Endothelial cell of umbilical vein (primary cell): ENCODE measurements around the gene CCP110. TPM values are rescaled to one million over a fixed set of nuclear protein-coding genes. Genes with fewer than 3 reads are reported as not detected.

Source experiments
- BruUV-seq: library from RNA; stranded (reverse); fragments of 400-500 nt; replicated peaks from 2 replicates; lab custom pipeline; 2021; lab: Mats Ljungman, UMichigan
- CTCF ChIA-PET: fragments of 300-600, 350-600 bp; sonication (Branson Sonifier 250); formaldehyde crosslinking; loops from one replicate; lab custom pipeline; 2021; ENCODE audit warnings: antibody characterized with exemption, inconsistent platforms; lab: Charles Lee
- POLR2A ChIA-PET: fragments of 300-600, 350-600 bp; sonication (Branson Sonifier 250); formaldehyde crosslinking; loops from one replicate; lab custom pipeline; 2021; ENCODE audit warnings: antibody characterized with exemption, inconsistent platforms; lab: Charles Lee
- DNase-seq: peaks from one replicate; pipeline ENCODE4 v3.0.0-alpha.2; 2011; ENCODE audit warnings: low read depth, low spot score
- FAIRE-seq: peaks from 2 replicates; lab custom pipeline; 2011; peaks lifted over from hg19 to GRCh38; lab: Jason Lieb, UNC
- H2AFZ ChIP-seq: 2 replicates; pipeline ENCODE4 v1.6.0; 2012; ENCODE audit warnings: low read depth, low read length, control low read depth, inconsistent platforms
- H3K27ac ChIP-seq: 2 replicates; pipeline ENCODE4 v1.5.1; 2011; ENCODE audit warnings: low read depth, mild to moderate bottlenecking, control low read depth, low read length, moderate library complexity; ENCODE audit not compliant: insufficient read depth
- H3K27me3 ChIP-seq, 2 experiments: 2 replicates each; pipeline versions ENCODE4 v1.6.0 to v1.6.1; 2011; ENCODE audit warnings: low read length in 2 of 2, mixed read lengths in 1 of 2; ENCODE audit not compliant: control insufficient read depth in 2 of 2, insufficient read depth in 2 of 2
- H3K36me3 ChIP-seq, 2 experiments: 2 replicates in 1 of 2; 3 replicates in 1 of 2; pipeline ENCODE4 v1.5.1; 2011; ENCODE audit warnings: low read length in 2 of 2, mild to moderate bottlenecking in 1 of 2, moderate library complexity in 1 of 2; ENCODE audit not compliant: control insufficient read depth in 2 of 2, insufficient read depth in 2 of 2; ENCODE audit errors: extremely low read depth in 1 of 2
- H3K4me1 ChIP-seq: 3 replicates; pipeline ENCODE4 v1.5.1; 2011; ENCODE audit warnings: mild to moderate bottlenecking, low read length; ENCODE audit not compliant: control insufficient read depth, insufficient read depth; ENCODE audit errors: extremely low read depth
- H3K4me2 ChIP-seq: 2 replicates; pipeline ENCODE4 v1.6.1; 2011; ENCODE audit warnings: low read length, control low read depth, mixed read lengths; ENCODE audit not compliant: insufficient read depth
- H3K4me3 ChIP-seq, 3 experiments: fragments of 200-600 bp in 1 of 3; sonication (generic), shearing (Covaris generic) in 1 of 3; replicated peaks in 1 of 3; 2 replicates each; pipeline ENCODE4 v1.5.1; 2011 to 2016; ENCODE audit warnings: control low read depth in 3 of 3, low read length in 3 of 3, mild to moderate bottlenecking in 2 of 3, inconsistent platforms in 1 of 3, low read depth in 1 of 3, moderate library complexity in 1 of 3; ENCODE audit not compliant: insufficient read depth in 1 of 3
- H3K79me2 ChIP-seq: 2 replicates; pipeline ENCODE4 v1.6.0; 2012; ENCODE audit warnings: low read length, inconsistent platforms; ENCODE audit not compliant: control insufficient read depth, insufficient read depth
- H3K9ac ChIP-seq: replicated peaks from 2 replicates; pipeline ENCODE3; 2011; ENCODE audit warnings: low read length, control low read depth; ENCODE audit not compliant: insufficient read depth; ENCODE audit errors: extremely low read depth
- H3K9me1 ChIP-seq: replicated peaks from 3 replicates; pipeline ENCODE4 v1.6.0; 2011; ENCODE audit warnings: mild to moderate bottlenecking, low read length; ENCODE audit not compliant: control insufficient read depth, insufficient read depth; ENCODE audit errors: extremely low read depth
- H3K9me3 ChIP-seq: replicated peaks from 2 replicates; pipeline ENCODE4 v1.5.1; 2012; ENCODE audit warnings: low read length, inconsistent platforms; ENCODE audit not compliant: control insufficient read depth, insufficient read depth
- H4K20me1 ChIP-seq: replicated peaks from 2 replicates; pipeline ENCODE3; 2011; ENCODE audit warnings: mild to moderate bottlenecking, low read length; ENCODE audit not compliant: control insufficient read depth, insufficient read depth; ENCODE audit errors: extremely low read depth
- CTCF ChIP-seq, 2 donors: IDR thresholded peaks; 1 replicate in 1 of 2; 2 replicates in 1 of 2; pipeline ENCODE4 v1.5.1; 2011; ENCODE audit warnings: low read length in 2 of 2, mild to moderate bottlenecking in 2 of 2, moderate library complexity in 2 of 2, control low read depth in 1 of 2, inconsistent platforms in 1 of 2, low read depth in 1 of 2; ENCODE audit not compliant: insufficient read depth in 1 of 2; ENCODE audit errors: extremely low read depth in 1 of 2
- FOS ChIP-seq: IDR thresholded peaks from 2 replicates; pipeline ENCODE4 v1.6.1; 2011; ENCODE audit warnings: mild to moderate bottlenecking, low read length, moderate library complexity, borderline replicate concordance; ENCODE audit not compliant: insufficient read depth
- GATA2 ChIP-seq: IDR thresholded peaks from 2 replicates; pipeline ENCODE4 v1.7.0; 2011; ENCODE audit warnings: low read depth, mild to moderate bottlenecking, moderate library complexity, mixed read lengths, low read length; ENCODE audit not compliant: insufficient read length, insufficient read depth
- JUN ChIP-seq: IDR thresholded peaks from 2 replicates; pipeline ENCODE4 v1.6.1; 2011; ENCODE audit warnings: borderline replicate concordance, low read depth; ENCODE audit not compliant: insufficient read length, insufficient read depth
- MYC ChIP-seq: IDR thresholded peaks from one replicate; pipeline ENCODE4 v1.6.1; 2011; ENCODE audit warnings: mild to moderate bottlenecking, low read depth, low read length
- POLR2A ChIP-seq: IDR thresholded peaks from 2 replicates; pipeline ENCODE4 v1.6.1; 2012; ENCODE audit warnings: low read depth, mild to moderate bottlenecking, control low read depth, low read length
- POLR2AphosphoS5 ChIP-seq: IDR thresholded peaks from 2 replicates; pipeline ENCODE4 v1.6.1; 2012; ENCODE audit warnings: low read depth, mild to moderate bottlenecking, control low read depth, low read length, moderate library complexity; ENCODE audit not compliant: insufficient read depth
- dilution Hi-C: fragments of 300-500 bp; cut with MboI; formaldehyde crosslinking; loops from one replicate; pipeline ENCODE4 v1.15.0; 2019; ENCODE audit warnings: low sequenced_read_pairs; ENCODE audit not compliant: extremely low pct_ligation_motif_present
- intact Hi-C: fragments of 100-400 bp; cut with micrococcal nuclease; formaldehyde crosslinking; loops from one replicate; pipeline ENCODE4 v1.10.0; 2022
- polyA plus RNA-seq, 4 experiments: library from polyadenylated mRNA; depleted of rRNA in 3 of 4; stranded (reverse) in 3 of 4; unstranded in 1 of 4; fragments of >200 nt; gene quantifications; 2 replicates each; pipeline versions ENCODE4 v1.2.1 to v1.2.3, GENCODE V29; 2011 to 2012; ENCODE audit warnings: missing spikeins in 1 of 4
- total RNA-seq: library from RNA; stranded (reverse); gene quantifications from 2 replicates; pipeline ENCODE4 v1.2.3, GENCODE V29; 2021
- TF ChIP-seq, protein P1 (sequence below): IDR thresholded peaks from 2 replicates; pipeline ENCODE4 v1.6.1; 2011; ENCODE audit not compliant: insufficient read depth, insufficient read length

CCP110 gene
- total and polyA plus RNA-seq, 2 donors (not counting 3 experiments of a cell fraction or from before 2014, with no cell fraction given) = 3.7 to 16.5 TPM

GRCh38 chr16:19512297-19512696 lies 11.4 kb upstream of the CCP110 start:
- no peak overlapping the region for H3K4me2 ChIP-seq
- ChIA-PET CTCF (interaction anchor here (5.0 kb wide), 1 partner anchor 10 kb away, joined by 24 read pairs; no protein-coding TSS in a partner anchor), POLR2A (no interaction called here)
- H4K20me1 ChIP-seq = no peaks in the 10 kb centered on the region
- no peaks in the 10 kb centered on the region for H3K9me3 ChIP-seq
- FAIRE-seq (no peak), DNase-seq (no peak)
- H3K9me1 ChIP-seq = no peaks in the 10 kb centered on the region
- H3K27ac ChIP-seq = no peak overlapping the region
- no peaks in the 10 kb centered on the region for H3K4me1 ChIP-seq
- dilution Hi-C loops (no loop called here), intact Hi-C loops (no loop called here)
- H3K27me3 ChIP-seq = no peaks in the 10 kb centered on the region
- no peak overlapping the region for H3K4me3 ChIP-seq
- BruUV-seq = no TSS peak
- H3K9ac ChIP-seq = no peak overlapping the region
- no peak overlapping the region for H2AFZ ChIP-seq
- H3K36me3 ChIP-seq = peaks cover 2 to 8% of the 10 kb centered on the region in 2 experiments
- no peak for TF ChIP-seq MYC
- no peak for TF ChIP-seq CTCF (IDR thresholded peaks at IDR 0.05; ENCODE audit: extremely low read depth in 1 of 2, insufficient read depth in 1 of 2, low read depth in 1 of 2, low read length in 2 of 2)
- TF ChIP-seq GATA2 = no peak
- H3K79me2 ChIP-seq = no peaks in the 10 kb centered on the region

GRCh38 chr16:19513377-19514053 lies 10.2 kb upstream of the CCP110 start:
- Histone ChIP-seq H3K4me2 (no peak overlapping the region), H3K9ac (no peak overlapping the region), H3K9me1 (no peaks in the 10 kb centered on the region), H3K9me3 (no peaks in the 10 kb centered on the region), H4K20me1 (no peaks in the 10 kb centered on the region), H3K27me3 (no peaks in the 10 kb centered on the region), H3K27ac (no peak overlapping the region), H3K4me3 (no peak overlapping the region), H2AFZ (no peak overlapping the region), H3K79me2 (peaks cover 1% of the 10 kb centered on the region), H3K36me3 (peaks cover 2 to 8% of the 10 kb centered on the region in 2 experiments), H3K4me1 (no peaks in the 10 kb centered on the region)
- POLR2A ChIA-PET = no interaction called here
- intact Hi-C loops (no loop called here), dilution Hi-C loops (no loop called here)
- BruUV-seq = no TSS peak
- no peak for DNase-seq
- CTCF ChIA-PET = interaction anchor here (1.9 to 5.0 kb wide), 2 partner anchors 8 to 11 kb away, joined by 6 to 24 read pairs; no protein-coding TSS in a partner anchor
- FAIRE-seq = no peak
- TF ChIP-seq CTCF (IDR thresholded peaks at IDR 0.05; ENCODE audit: extremely low read depth in 1 of 2, insufficient read depth in 1 of 2, low read depth in 1 of 2, low read length in 2 of 2) = no peak
- no peak for TF ChIP-seq FOS
- TF ChIP-seq, protein P1, sequence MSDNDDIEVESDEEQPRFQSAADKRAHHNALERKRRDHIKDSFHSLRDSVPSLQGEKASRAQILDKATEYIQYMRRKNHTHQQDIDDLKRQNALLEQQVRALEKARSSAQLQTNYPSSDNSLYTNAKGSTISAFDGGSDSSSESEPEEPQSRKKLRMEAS = no peak
- TF ChIP-seq POLR2AphosphoS5 = no peak
- no peak for TF ChIP-seq POLR2A
- TF ChIP-seq JUN = no peak
- TF ChIP-seq MYC = no peak
